K562 (cell line): ENCODE data around the gene MAP7D1. TPM values are rescaled to one million over a fixed set of nuclear protein-coding genes. Genes with fewer than 3 reads are reported as not detected.

Source experiments
- ATF7 ChIP-seq: fragments of 450-650 bp; IDR thresholded peaks from 2 replicates; pipeline ENCODE4 v1.7.1; 2014; ENCODE audit warnings: mild to moderate bottlenecking, moderate library complexity
- DMBX1 ChIP-seq: fragments of 250-450 bp; sonication (Bioruptor Pico); IDR thresholded peaks from 2 replicates; pipeline ENCODE4 v1.8.0; 2022; ENCODE audit warnings: inconsistent platforms, mild to moderate bottlenecking, moderate library complexity, borderline replicate concordance
- HDAC3 ChIP-seq: fragments of 450-650 bp; IDR thresholded peaks from 2 replicates; pipeline ENCODE4 v1.6.1; 2018; ENCODE audit warnings: borderline replicate concordance, mild to moderate bottlenecking, moderate library complexity; ENCODE audit not compliant: partially characterized antibody
- HIVEP1 ChIP-seq: fragments of 250-450 bp; sonication (Bioruptor Pico); IDR thresholded peaks from 2 replicates; pipeline ENCODE4 v1.4.0; 2020; ENCODE audit warnings: mild to moderate bottlenecking
- MBD2 ChIP-seq: sonication (generic); IDR thresholded peaks from 2 replicates; pipeline ENCODE4 v1.6.1; 2016; ENCODE audit warnings: low read depth, borderline replicate concordance
- MTF1 ChIP-seq: fragments of 250-450 bp; sonication (Bioruptor Pico); IDR thresholded peaks from 2 replicates; pipeline ENCODE4 v1.9.0; 2021; ENCODE audit warnings: moderate library complexity, mild to moderate bottlenecking, inconsistent platforms, borderline replicate concordance
- MYBL2 ChIP-seq, 2 experiments: fragments of 450-650 bp in 1 of 2; sonication (generic) in 1 of 2; formaldehyde crosslinking in 1 of 2; IDR thresholded peaks; 2 replicates each; pipeline versions ENCODE4 v1.6.1 to v1.8.1; 2017 to 2022; ENCODE audit warnings: borderline replicate concordance in 1 of 2, inconsistent platforms in 1 of 2, low read depth in 1 of 2, mild to moderate bottlenecking in 1 of 2, missing genetic modification reagents in 1 of 2, moderate library complexity in 1 of 2
- MYNN ChIP-seq, 2 experiments: sonication (generic); formaldehyde crosslinking in 1 of 2; IDR thresholded peaks; 2 replicates each; pipeline versions ENCODE4 v1.5.0 to v1.6.1; 2016 to 2020; ENCODE audit warnings: antibody characterized with exemption in 1 of 2, missing genetic modification reagents in 1 of 2
- POLR2B ChIP-seq: fragments of 450-650 bp; IDR thresholded peaks from 2 replicates; pipeline ENCODE4 v1.6.1; 2018; ENCODE audit warnings: low read depth; ENCODE audit not compliant: partially characterized antibody
- SPI1 ChIP-seq: IDR thresholded peaks from 2 replicates; pipeline ENCODE4 v1.6.1; 2011; ENCODE audit warnings: low read depth, low read length, control low read depth, borderline replicate concordance
- TEAD2 ChIP-seq: fragments of 450-650 bp; IDR thresholded peaks from 2 replicates; pipeline ENCODE4 v1.6.1; 2016; ENCODE audit warnings: missing genetic modification characterization, control low read depth, missing compliant biosample characterization
- TSHZ1 ChIP-seq: fragments of 250-450 bp; sonication (Bioruptor Pico); IDR thresholded peaks from 2 replicates; pipeline ENCODE4 v1.4.0; 2020; ENCODE audit warnings: mild to moderate bottlenecking, moderate library complexity
- ZBTB43 ChIP-seq: sonication (generic); formaldehyde crosslinking; IDR thresholded peaks from 2 replicates; pipeline ENCODE4 v1.8.0; 2023; ENCODE audit warnings: mild to moderate bottlenecking, missing genetic modification reagents
- ZC3H8 ChIP-seq: fragments of 450-650 bp; IDR thresholded peaks from 2 replicates; pipeline ENCODE4 v1.6.1; 2017
- ZNF134 ChIP-seq: fragments of 250-450 bp; sonication (Bioruptor Pico); conservative IDR thresholded peaks from 2 replicates; pipeline ENCODE4 v1.4.0; 2020
- ZNF239 ChIP-seq: fragments of 250-450 bp; sonication (Bioruptor Pico); IDR thresholded peaks from 2 replicates; pipeline ENCODE4 v1.4.0; 2020; ENCODE audit warnings: mild to moderate bottlenecking
- ZNF431 ChIP-seq: sonication (generic); formaldehyde crosslinking; IDR thresholded peaks from 2 replicates; pipeline ENCODE4 v1.8.0; 2022; ENCODE audit warnings: mild to moderate bottlenecking, missing genetic modification reagents
- ZNF507 ChIP-seq: conservative IDR thresholded peaks from 2 replicates; pipeline ENCODE4 v1.6.1; 2017; ENCODE audit warnings: missing genetic modification characterization, missing compliant biosample characterization
- ZNF584 ChIP-seq: fragments of 200-800 bp; sonication (Bioruptor generic); IDR thresholded peaks from 2 replicates; pipeline ENCODE4 v1.6.1; 2016; ENCODE audit warnings: low read depth, mild to moderate bottlenecking, missing genetic modification characterization, missing compliant biosample characterization
- polyA plus RNA-seq, 8 experiments: library from polyadenylated mRNA; depleted of rRNA in 4 of 8; stranded (reverse) in 5 of 8; unstranded in 3 of 8; fragments of >200 nt; fragmentation: Nextera tagmentation in 2 of 8; fragmentation: Illumina TruSeq in 1 of 8; extraction: Ambion mirVana in 2 of 8; extraction: Trizol in 1 of 8; gene quantifications; 2 replicates each; pipeline versions ENCODE4 v1.2.1 to v1.2.3, GENCODE V29; 2011 to 2014; ENCODE audit warnings: inconsistent platforms in 1 of 8, missing spikeins in 1 of 8
- total RNA-seq, 7 experiments: library from RNA; depleted of rRNA in 6 of 7; stranded (reverse); fragments of >200 nt in 6 of 7; fragmentation: Illumina TruSeq in 2 of 7; extraction: Trizol in 2 of 7; gene quantifications; 2 replicates each; pipeline versions ENCODE4 v1.2.1 to v1.2.3, GENCODE V29; 2011 to 2021; ENCODE audit warnings: low replicate concordance in 1 of 7
- TF ChIP-seq, protein P1 (sequence below), 2 experiments: fragments of 450-650 bp in 1 of 2; sonication (generic) in 1 of 2; formaldehyde crosslinking; conservative IDR thresholded peaks; 2 replicates each; pipeline versions ENCODE4 v1.4.0 to v1.8.1; 2020 to 2022; ENCODE audit warnings: mild to moderate bottlenecking in 1 of 2, missing genetic modification reagents in 1 of 2
- TF ChIP-seq, protein P2 (sequence below): fragments of 450-650 bp; IDR thresholded peaks from 2 replicates; pipeline ENCODE4 v1.7.0; 2016; ENCODE audit warnings: borderline replicate concordance

The MAP7D1 gene
- total and polyA plus RNA-seq, 9 of the 15 experiments (the other 6 are each of a cell fraction or from before 2014, with no cell fraction given): 3.6 to 108 (median 34.5) TPM

- no peak for TF ChIP-seq ZNF239 (CRISPR knock-in tag)
- TF ChIP-seq ZNF507 (tag): no peak
- TF ChIP-seq ZNF584 (CRISPR knock-in tag): no peak
- TF ChIP-seq, protein P1, sequence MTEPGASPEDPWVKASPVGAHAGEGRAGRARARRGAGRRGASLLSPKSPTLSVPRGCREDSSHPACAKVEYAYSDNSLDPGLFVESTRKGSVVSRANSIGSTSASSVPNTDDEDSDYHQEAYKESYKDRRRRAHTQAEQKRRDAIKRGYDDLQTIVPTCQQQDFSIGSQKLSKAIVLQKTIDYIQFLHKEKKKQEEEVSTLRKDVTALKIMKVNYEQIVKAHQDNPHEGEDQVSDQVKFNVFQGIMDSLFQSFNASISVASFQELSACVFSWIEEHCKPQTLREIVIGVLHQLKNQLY (CRISPR knock-in tag; conservative IDR thresholded peaks at IDR 0.05): no peak
- TF ChIP-seq HIVEP1 (CRISPR knock-in tag): no peak
- no peak for TF ChIP-seq MYNN (IDR thresholded peaks at IDR 0.05)
- TF ChIP-seq MYNN (CRISPR knock-in tag; IDR thresholded peaks at IDR 0.05): no peak
- no peak for TF ChIP-seq TSHZ1 (CRISPR knock-in tag)
- no peak for TF ChIP-seq HDAC3
- TF ChIP-seq TEAD2 (tag): no peak
- TF ChIP-seq DMBX1 (CRISPR knock-in tag): no peak
- TF ChIP-seq MYBL2 (IDR thresholded peaks at IDR 0.05; ENCODE audit: low read depth): no peak
- TF ChIP-seq MYBL2 (CRISPR knock-in tag; IDR thresholded peaks at IDR 0.05; ENCODE audit: borderline replicate concordance): no peak
- no peak for TF ChIP-seq SPI1
- TF ChIP-seq MTF1 (CRISPR knock-in tag): no peak
- TF ChIP-seq POLR2B: no peak
- no peak for TF ChIP-seq ZBTB43 (CRISPR knock-in tag)
- peak; percentile 4; the same call in 1 of the 2 replicates for TF ChIP-seq ATF7
- TF ChIP-seq ZNF134 (CRISPR knock-in tag): no peak
- TF ChIP-seq ZNF431 (CRISPR knock-in tag): no peak
- TF ChIP-seq, protein P2, sequence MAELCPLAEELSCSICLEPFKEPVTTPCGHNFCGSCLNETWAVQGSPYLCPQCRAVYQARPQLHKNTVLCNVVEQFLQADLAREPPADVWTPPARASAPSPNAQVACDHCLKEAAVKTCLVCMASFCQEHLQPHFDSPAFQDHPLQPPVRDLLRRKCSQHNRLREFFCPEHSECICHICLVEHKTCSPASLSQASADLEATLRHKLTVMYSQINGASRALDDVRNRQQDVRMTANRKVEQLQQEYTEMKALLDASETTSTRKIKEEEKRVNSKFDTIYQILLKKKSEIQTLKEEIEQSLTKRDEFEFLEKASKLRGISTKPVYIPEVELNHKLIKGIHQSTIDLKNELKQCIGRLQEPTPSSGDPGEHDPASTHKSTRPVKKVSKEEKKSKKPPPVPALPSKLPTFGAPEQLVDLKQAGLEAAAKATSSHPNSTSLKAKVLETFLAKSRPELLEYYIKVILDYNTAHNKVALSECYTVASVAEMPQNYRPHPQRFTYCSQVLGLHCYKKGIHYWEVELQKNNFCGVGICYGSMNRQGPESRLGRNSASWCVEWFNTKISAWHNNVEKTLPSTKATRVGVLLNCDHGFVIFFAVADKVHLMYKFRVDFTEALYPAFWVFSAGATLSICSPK: 0 out of 2 replicates have a peak, but pooled peaks have one; percentile 20
- TF ChIP-seq ZC3H8: no peak
- no peak for TF ChIP-seq MBD2
These were observed 4.7 kb upstream of the MAP7D1 start (continued) for GRCh38 chr1:36151134-36151844.
